ENCODE measurements around the gene FITM2. TPM values are rescaled to one million over a fixed set of nuclear protein-coding genes. Genes with fewer than 3 reads are reported as not detected.

The FITM2 gene
- total and polyA plus RNA-seq, 12 donors: 2.7 to 33.4 (median 18.5) TPM

DNA sequence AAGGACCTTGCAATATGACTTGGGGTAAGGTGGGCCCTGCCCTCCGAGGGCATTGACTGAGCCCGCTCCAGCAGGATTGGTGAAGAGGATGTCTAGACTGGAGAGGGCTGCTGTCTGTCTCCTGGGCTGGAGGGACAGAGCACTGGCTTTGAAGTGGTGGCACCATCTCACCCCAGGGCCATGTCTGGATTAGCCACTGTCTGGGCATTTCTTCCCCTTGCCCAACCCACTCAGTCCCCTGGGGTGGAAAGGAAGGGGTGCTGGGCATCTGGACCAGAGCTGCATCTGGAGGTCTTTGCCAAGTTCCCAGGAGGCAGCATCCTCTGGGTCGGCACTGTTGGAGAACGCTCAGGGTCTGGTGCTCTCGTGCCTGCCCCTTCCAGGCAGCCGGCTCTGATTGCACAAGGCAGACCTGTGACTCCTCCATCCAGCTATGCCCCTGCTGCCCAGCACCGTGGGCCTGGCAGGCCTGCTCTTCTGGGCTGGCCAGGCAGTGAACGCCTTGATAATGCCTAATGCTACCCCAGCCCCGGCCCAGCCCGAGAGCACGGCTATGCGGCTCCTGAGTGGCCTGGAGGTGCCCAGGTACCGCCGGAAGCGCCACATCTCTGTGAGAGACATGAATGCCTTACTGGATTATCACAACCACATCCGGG, 25.9 kb upstream of the FITM2 start, which contains the start of gene R3HDML:
R3HDML (plus strand) TSS at position 319 of the 656 bp plus-strand sequence; CDS start at position 434, 115 bp downstream.
- intact Hi-C loops (cut with DNase I): no loop called here
- Histone ChIP-seq H3K27ac (no peak within 1 kb of the TSS), H3K36me3 (replicated peaks in 1 of 2) (no peaks in the 10 kb centered on the region), H3K27me3 (no peaks in the 10 kb centered on the region), H3K4me1 (replicated peaks in 1 of 2) (no peaks in the 10 kb centered on the region), H3K9me3 (replicated peaks in 1 of 3) (no peaks in the 10 kb centered on the region), H3K4me3 (no peak within 1 kb of the TSS)
- WGBS, 4 donors: 79 to 89% (median 83%) methylated on average over 8 to 16 of the region's 16 CpGs
- DNase-seq: no peak
- TF ChIP-seq, protein P1, sequence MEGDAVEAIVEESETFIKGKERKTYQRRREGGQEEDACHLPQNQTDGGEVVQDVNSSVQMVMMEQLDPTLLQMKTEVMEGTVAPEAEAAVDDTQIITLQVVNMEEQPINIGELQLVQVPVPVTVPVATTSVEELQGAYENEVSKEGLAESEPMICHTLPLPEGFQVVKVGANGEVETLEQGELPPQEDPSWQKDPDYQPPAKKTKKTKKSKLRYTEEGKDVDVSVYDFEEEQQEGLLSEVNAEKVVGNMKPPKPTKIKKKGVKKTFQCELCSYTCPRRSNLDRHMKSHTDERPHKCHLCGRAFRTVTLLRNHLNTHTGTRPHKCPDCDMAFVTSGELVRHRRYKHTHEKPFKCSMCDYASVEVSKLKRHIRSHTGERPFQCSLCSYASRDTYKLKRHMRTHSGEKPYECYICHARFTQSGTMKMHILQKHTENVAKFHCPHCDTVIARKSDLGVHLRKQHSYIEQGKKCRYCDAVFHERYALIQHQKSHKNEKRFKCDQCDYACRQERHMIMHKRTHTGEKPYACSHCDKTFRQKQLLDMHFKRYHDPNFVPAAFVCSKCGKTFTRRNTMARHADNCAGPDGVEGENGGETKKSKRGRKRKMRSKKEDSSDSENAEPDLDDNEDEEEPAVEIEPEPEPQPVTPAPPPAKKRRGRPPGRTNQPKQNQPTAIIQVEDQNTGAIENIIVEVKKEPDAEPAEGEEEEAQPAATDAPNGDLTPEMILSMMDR (IDR thresholded peaks at IDR 0.05): no peak
- no peak for TF ChIP-seq POLR2A (IDR thresholded peaks at IDR 0.05)

DNA sequence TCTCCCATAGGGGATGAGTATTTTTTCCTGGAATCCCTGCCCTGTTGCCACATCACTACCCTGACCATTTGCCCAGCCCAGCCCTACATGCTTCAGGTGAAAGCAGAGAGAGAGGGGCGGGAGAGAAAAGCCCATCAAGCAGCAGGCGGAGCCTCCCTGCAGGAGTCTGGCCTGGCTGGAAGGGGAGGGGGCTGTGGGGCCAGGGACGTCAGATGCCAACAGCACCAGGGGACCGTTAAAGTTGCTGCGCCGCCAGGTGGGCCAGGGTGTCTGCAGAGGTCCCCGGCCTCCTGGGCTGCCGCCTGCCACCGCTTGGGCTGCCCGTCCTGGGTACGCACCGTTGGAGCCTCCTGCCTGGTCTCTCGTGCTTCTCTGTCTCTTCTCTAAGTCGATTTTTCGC, 25.1 kb upstream of the FITM2 start:
- 52 to 68% (median 59%) methylated on average over 11 to 15 of the region's 15 CpGs for WGBS, 4 donors
- Histone ChIP-seq H3K36me3 (replicated peaks in 1 of 2) (no peaks in the 10 kb centered on the region), H3K9me3 (replicated peaks in 1 of 3) (no peaks in the 10 kb centered on the region), H3K4me3 (no peak overlapping the region), H3K27ac (no peak overlapping the region), H3K4me1 (replicated peaks in 1 of 2) (no peaks in the 10 kb centered on the region), H3K27me3 (no peaks in the 10 kb centered on the region)
- intact Hi-C loops (cut with DNase I): no loop called here
- no peak for DNase-seq
- TF ChIP-seq POLR2A (IDR thresholded peaks at IDR 0.05): no peak
- TF ChIP-seq, protein P1 (IDR thresholded peaks at IDR 0.05): no peak

DNA sequence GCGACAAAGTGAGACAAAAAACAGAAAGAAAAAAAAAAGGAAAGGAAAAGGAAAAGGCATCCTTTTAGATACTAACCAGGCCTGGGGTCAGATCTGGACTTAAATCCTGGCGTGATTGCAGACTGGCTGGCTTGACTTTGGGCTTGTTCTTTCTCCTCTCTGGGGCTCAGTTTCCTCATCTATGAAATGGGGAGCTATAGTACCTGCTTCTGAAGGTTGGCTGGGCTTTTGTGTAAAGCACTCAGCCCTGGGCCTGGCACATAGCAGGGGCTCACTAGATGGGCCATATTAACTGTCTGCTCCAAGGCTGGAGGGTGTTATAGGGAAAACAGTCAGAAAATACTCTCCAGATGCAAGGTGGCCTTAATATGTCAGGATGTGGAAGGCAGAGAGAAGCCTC, 24.7 kb upstream of the FITM2 start:
- DNase-seq: no peak
- Histone ChIP-seq H3K27me3 (no peaks in the 10 kb centered on the region), H3K27ac (no peak overlapping the region), H3K36me3 (replicated peaks in 1 of 2) (no peaks in the 10 kb centered on the region), H3K4me1 (replicated peaks in 1 of 2) (no peaks in the 10 kb centered on the region), H3K9me3 (replicated peaks in 1 of 3) (no peaks in the 10 kb centered on the region), H3K4me3 (no peak overlapping the region)
- intact Hi-C loops (cut with DNase I): no loop called here
- TF ChIP-seq POLR2A (IDR thresholded peaks at IDR 0.05): no peak
- TF ChIP-seq, protein P1 (IDR thresholded peaks at IDR 0.05): no peak
- WGBS, 4 donors: 77 to 92% (median 83%) methylated on average over 2 of the region's 2 CpGs

DNA sequence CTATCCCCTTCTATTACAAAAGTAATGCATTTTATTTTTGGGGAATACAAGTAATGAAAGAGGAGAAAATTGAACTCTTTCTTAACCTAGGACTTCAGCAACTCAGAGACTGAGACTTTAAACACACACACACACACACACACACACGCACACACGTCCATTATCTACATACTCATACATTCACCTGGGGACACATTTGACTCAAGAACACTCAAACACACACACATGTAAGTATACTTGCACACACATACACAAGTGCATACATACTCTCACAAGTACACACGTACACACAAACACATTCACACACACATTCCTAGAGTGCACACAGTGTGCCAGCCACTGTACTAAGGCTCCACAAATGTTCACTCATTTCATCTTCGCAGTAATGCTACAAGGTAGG, 23.7 kb upstream of the FITM2 start:
- intact Hi-C loops (cut with DNase I): no loop called here
- H3K27ac ChIP-seq: no peak overlapping the region
- TF ChIP-seq POLR2A (IDR thresholded peaks at IDR 0.05): no peak
- TF ChIP-seq, protein P1 (IDR thresholded peaks at IDR 0.05): no peak
- no peaks in the 10 kb centered on the region for H3K9me3 ChIP-seq (replicated peaks in 1 of 3)
- no peaks in the 10 kb centered on the region for H3K36me3 ChIP-seq (replicated peaks in 1 of 2)
- no peak for DNase-seq
- H3K4me3 ChIP-seq: no peak overlapping the region
- 68 to 91% (median 83%) methylated on average over 4 of the region's 4 CpGs for WGBS, 4 donors
- no peaks in the 10 kb centered on the region for H3K4me1 ChIP-seq (replicated peaks in 1 of 2)
- no peaks in the 10 kb centered on the region for H3K27me3 ChIP-seq
